H9 (cell line): ENCODE results near the gene DEAF1. TPM values are rescaled to one million over a fixed set of nuclear protein-coding genes. Genes with fewer than 3 reads are reported as not detected.

Experiments used
- DNase-seq: peaks from one replicate; pipeline ENCODE4 v3.0.0-alpha.2; 2017
- H2AFZ ChIP-seq: one replicate; pipeline ENCODE4 v1.6.1; 2013; ENCODE audit warnings: mild to moderate bottlenecking, low read length, control low read depth, moderate library complexity
- H2AK5ac ChIP-seq: 2 replicates; pipeline ENCODE4 v1.6.1; 2013; ENCODE audit warnings: low read length, control low read depth, mixed read lengths; ENCODE audit not compliant: insufficient read length
- H2BK120ac ChIP-seq: one replicate; pipeline ENCODE4 v1.6.1; 2013; ENCODE audit warnings: low read depth, mild to moderate bottlenecking, low read length, control low read depth, inconsistent platforms; ENCODE audit not compliant: poor library complexity, severe bottlenecking
- H2BK12ac ChIP-seq: 2 replicates; pipeline ENCODE4 v1.6.1; 2013; ENCODE audit warnings: low read length, control low read depth, mixed read lengths, low read depth; ENCODE audit not compliant: insufficient read length
- H2BK15ac ChIP-seq: 2 replicates; pipeline ENCODE4 v1.6.1; 2013; ENCODE audit warnings: low read depth, low read length, control low read depth
- H2BK20ac ChIP-seq: one replicate; pipeline ENCODE4 v1.6.1; 2013; ENCODE audit warnings: low read depth, mild to moderate bottlenecking, low read length, control low read depth, inconsistent platforms; ENCODE audit not compliant: poor library complexity, severe bottlenecking
- H2BK5ac ChIP-seq: 2 replicates; pipeline ENCODE4 v1.6.1; 2013; ENCODE audit warnings: low read length, control low read depth, mixed read lengths; ENCODE audit not compliant: insufficient read length
- H3K14ac ChIP-seq: 2 replicates; pipeline ENCODE4 v1.6.1; 2013; ENCODE audit warnings: low read length, control low read depth; ENCODE audit not compliant: insufficient read depth
- H3K18ac ChIP-seq: 2 replicates; pipeline ENCODE4 v1.6.1; 2013; ENCODE audit warnings: low read depth, mild to moderate bottlenecking, mixed read lengths, low read length, control low read depth; ENCODE audit not compliant: insufficient read length
- H3K23ac ChIP-seq: 2 replicates; pipeline ENCODE4 v1.6.1; 2013; ENCODE audit warnings: low read length, control low read depth, mixed read lengths, low read depth; ENCODE audit not compliant: insufficient read length
- H3K23me2 ChIP-seq: 2 replicates; pipeline ENCODE4 v1.6.1; 2013; ENCODE audit warnings: low read depth, mild to moderate bottlenecking, mixed read lengths, low read length, control low read depth; ENCODE audit not compliant: insufficient read length, poor library complexity, severe bottlenecking
- H3K27ac ChIP-seq: 2 replicates; pipeline ENCODE4 v1.5.1; 2013; ENCODE audit warnings: low read length, control low read depth, mixed read lengths, low read depth; ENCODE audit not compliant: insufficient read length
- H3K27me3 ChIP-seq: 2 replicates; pipeline ENCODE4 v1.6.1; 2013; ENCODE audit warnings: low read length, control low read depth, inconsistent platforms; ENCODE audit not compliant: insufficient read depth
- H3K4ac ChIP-seq: 2 replicates; pipeline ENCODE4 v1.6.1; 2013; ENCODE audit warnings: low read depth, mild to moderate bottlenecking, control low read depth, inconsistent platforms, low read length, moderate library complexity
- H3K4me1 ChIP-seq: 2 replicates; pipeline ENCODE4 v1.6.1; 2013; ENCODE audit warnings: low read length, control low read depth, inconsistent platforms; ENCODE audit not compliant: insufficient read depth
- H3K4me2 ChIP-seq: 2 replicates; pipeline ENCODE4 v1.6.1; 2013; ENCODE audit warnings: low read length, control low read depth, mixed read lengths; ENCODE audit not compliant: insufficient read length, insufficient read depth
- H3K56ac ChIP-seq: 2 replicates; pipeline ENCODE4 v1.6.1; 2013; ENCODE audit warnings: low read depth, mild to moderate bottlenecking, mixed read lengths, low read length, control low read depth; ENCODE audit not compliant: insufficient read length
- H3K79me1 ChIP-seq: 2 replicates; pipeline ENCODE4 v1.6.1; 2013; ENCODE audit warnings: low read depth, mild to moderate bottlenecking, moderate library complexity, low read length, control low read depth, inconsistent platforms; ENCODE audit not compliant: insufficient read depth, poor library complexity, severe bottlenecking
- H3K79me2 ChIP-seq: 2 replicates; pipeline ENCODE4 v1.6.1; 2013; ENCODE audit warnings: low read length, control low read depth, inconsistent platforms; ENCODE audit not compliant: insufficient read depth
- H3K9ac ChIP-seq: 2 replicates; pipeline ENCODE4 v1.6.1; 2013; ENCODE audit warnings: low read length, control low read depth, mixed read lengths; ENCODE audit not compliant: insufficient read length; ENCODE audit errors: extremely low read depth
- H3K9me3 ChIP-seq: one replicate; pipeline ENCODE4 v1.6.1; 2013; ENCODE audit warnings: low read depth, low read length, inconsistent platforms; ENCODE audit not compliant: control insufficient read depth
- H3T11ph ChIP-seq: one replicate; pipeline ENCODE4 v1.6.1; 2013; ENCODE audit warnings: mild to moderate bottlenecking, low read length, control low read depth, inconsistent platforms
- H4K20me1 ChIP-seq: one replicate; pipeline ENCODE4 v1.6.1; 2013; ENCODE audit not compliant: control insufficient read depth, insufficient read length, insufficient read depth
- H4K5ac ChIP-seq: 2 replicates; pipeline ENCODE4 v1.6.1; 2013; ENCODE audit warnings: low read depth, mild to moderate bottlenecking, mixed read lengths, low read length, control low read depth; ENCODE audit not compliant: insufficient read length
- H4K8ac ChIP-seq: replicated peaks from 2 replicates; pipeline ENCODE4 v1.6.1; 2013; ENCODE audit warnings: low read length, control low read depth, mixed read lengths, low read depth; ENCODE audit not compliant: insufficient read length
- H4K91ac ChIP-seq: 2 replicates; pipeline ENCODE4 v1.6.1; 2013; ENCODE audit warnings: low read depth, mild to moderate bottlenecking, moderate library complexity, mixed read lengths, low read length, control low read depth; ENCODE audit not compliant: insufficient read length
- H3K27ac Mint-ChIP-seq, 3 experiments: 2 replicates in 2 of 3; 3 replicates in 1 of 3; pipeline ENCODE4 v1.8.0; 2020 to 2021; ENCODE audit warnings: mixed read lengths in 3 of 3, mild to moderate bottlenecking in 1 of 3, moderate library complexity in 1 of 3
- H3K27me3 Mint-ChIP-seq: 2 replicates; pipeline ENCODE4 v1.8.0; 2021; ENCODE audit warnings: low read depth, mild to moderate bottlenecking, moderate library complexity, mixed read lengths
- H3K36me3 Mint-ChIP-seq, 3 experiments: 2 replicates in 2 of 3; 3 replicates in 1 of 3; pipeline ENCODE4 v1.8.0; 2020 to 2021; ENCODE audit warnings: low read depth in 3 of 3, mixed read lengths in 3 of 3; ENCODE audit not compliant: insufficient read depth in 1 of 3
- H3K4me1 Mint-ChIP-seq, 2 experiments: 2 replicates each; pipeline ENCODE4 v1.8.0; 2020; ENCODE audit warnings: mixed read lengths in 2 of 2
- H3K4me3 Mint-ChIP-seq, 2 experiments: 2 replicates in 1 of 2; 3 replicates in 1 of 2; pipeline ENCODE4 v1.8.0; 2020 to 2021; ENCODE audit warnings: mild to moderate bottlenecking in 2 of 2, mixed read lengths in 2 of 2, moderate library complexity in 1 of 2
- H3K9me3 Mint-ChIP-seq, 2 experiments: 2 replicates in 1 of 2; 3 replicates in 1 of 2; pipeline ENCODE4 v1.8.0; 2020; ENCODE audit warnings: mild to moderate bottlenecking in 2 of 2, mixed read lengths in 2 of 2, moderate library complexity in 1 of 2
- WGBS: extraction: QIAGEN DNeasy Blood & Tissue Kit; methylation state at CpG from one replicate; pipeline ENCODE4 v1.1.7; 2013; ENCODE audit warnings: missing lambda C conversion rate, low lambda C conversion rate, mixed read lengths; ENCODE audit not compliant: insufficient read length; ENCODE audit errors: extremely low coverage; 5-methylcytosine and 5-hydroxymethylcytosine counted together
- total RNA-seq: library from RNA; stranded (reverse); gene quantifications from 2 replicates; pipeline ENCODE4 v1.2.1, GENCODE V29; 2021
- TF ChIP-seq, protein P1 (sequence below): fragments of 200-600 bp; sonication (generic); conservative IDR thresholded peaks from 3 replicates; pipeline ENCODE4 v1.8.0; 2021; ENCODE audit warnings: antibody characterized with exemption, mild to moderate bottlenecking

Gene DEAF1
- total RNA-seq, 1 experiment from 2014 or later = 67.3 TPM

DNA sequence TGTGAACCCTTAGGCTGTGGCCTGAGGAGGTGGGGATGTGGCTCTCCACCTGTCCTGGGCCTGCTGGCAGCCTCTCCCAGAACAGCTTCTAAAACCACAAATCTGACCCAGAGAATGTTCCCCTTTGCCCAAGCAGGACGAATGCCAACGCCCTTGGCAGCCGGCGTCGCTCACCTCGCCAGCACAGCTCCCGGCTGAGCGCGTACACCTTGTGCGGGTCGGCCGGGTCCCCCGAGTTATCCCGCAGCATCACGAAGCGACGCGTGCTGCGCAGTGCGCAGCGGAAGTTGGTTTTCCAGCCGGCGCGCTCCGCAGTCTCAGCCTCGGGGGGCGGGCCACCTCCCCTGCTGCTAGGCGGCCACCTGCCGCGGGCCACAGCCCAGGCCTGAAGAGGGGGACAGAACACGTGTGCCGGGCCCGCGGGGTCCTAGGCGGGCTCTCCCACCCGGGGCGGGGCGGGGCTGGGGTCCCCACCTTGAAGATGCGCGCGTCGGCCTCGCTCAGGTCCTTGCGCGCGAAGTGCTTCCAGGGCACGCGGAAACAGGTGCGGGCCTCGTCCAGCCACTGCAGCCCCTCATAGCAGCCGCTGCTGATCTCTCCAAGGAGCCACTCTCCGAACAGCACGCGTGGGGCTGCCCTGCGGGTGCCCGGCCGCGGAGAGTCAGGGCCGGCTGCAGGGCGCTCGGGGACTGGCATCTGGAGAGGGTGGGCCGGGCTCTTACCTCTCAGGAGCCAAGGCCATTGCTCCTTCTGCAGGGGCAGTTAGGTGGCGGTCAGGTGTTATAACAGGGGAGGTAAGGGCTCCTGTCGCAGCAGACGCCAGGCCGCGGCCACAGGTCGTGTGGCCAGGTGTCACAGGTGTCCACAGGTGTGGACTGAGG, 80.2 kb downstream of the DEAF1 start:
- Histone ChIP-seq H3K14ac (no peak overlapping the region), H2BK5ac (no peak overlapping the region), H2AFZ (no peak overlapping the region), H3K27me3 (no peaks in the 10 kb centered on the region), H2BK15ac (no peak overlapping the region), H2BK12ac (no peak overlapping the region), H3K4ac (no peak overlapping the region), H3K23me2 (peaks cover 4% of the 10 kb centered on the region), H3K9me3 (no peaks in the 10 kb centered on the region), H3K79me1 (no peaks in the 10 kb centered on the region), H3K4me2 (peak overlapping the region; percentile 35), H4K20me1 (no peaks in the 10 kb centered on the region), H3K18ac (no peak overlapping the region), H2AK5ac (no peak overlapping the region), H3T11ph (no peak overlapping the region), H3K79me2 (no peaks in the 10 kb centered on the region), H4K91ac (no peak overlapping the region), H3K27ac (no peak overlapping the region), H4K5ac (no peak overlapping the region), H3K56ac (no peak overlapping the region), H3K4me1 (no peaks in the 10 kb centered on the region), H3K23ac (no peak overlapping the region), H4K8ac (no peak overlapping the region), H2BK120ac (no peak overlapping the region), H3K9ac (no peak overlapping the region), H2BK20ac (no peak overlapping the region)
- H3K27ac Mint-ChIP-seq = peak overlapping the region in 2 of 3 experiments; percentile 89 to 94; a peak in 3 of 7 replicates
- no CpG with 5 or more reads among the region's 68 CpGs for WGBS
- H3K27me3 Mint-ChIP-seq = no peaks in the 10 kb centered on the region
- peaks cover 3 to 26% (median 24%) of the 10 kb centered on the region in 3 experiments; a peak in 6 of 7 replicates for H3K36me3 Mint-ChIP-seq
- H3K4me3 Mint-ChIP-seq = peak overlapping the region; percentile 73 to 82
- H3K9me3 Mint-ChIP-seq = no peaks in the 10 kb centered on the region
- no peak for DNase-seq
- H3K4me1 Mint-ChIP-seq = peaks cover 4 to 6% of the 10 kb centered on the region in 2 experiments; a peak in 3 of 4 replicates
- TF ChIP-seq, protein P1, sequence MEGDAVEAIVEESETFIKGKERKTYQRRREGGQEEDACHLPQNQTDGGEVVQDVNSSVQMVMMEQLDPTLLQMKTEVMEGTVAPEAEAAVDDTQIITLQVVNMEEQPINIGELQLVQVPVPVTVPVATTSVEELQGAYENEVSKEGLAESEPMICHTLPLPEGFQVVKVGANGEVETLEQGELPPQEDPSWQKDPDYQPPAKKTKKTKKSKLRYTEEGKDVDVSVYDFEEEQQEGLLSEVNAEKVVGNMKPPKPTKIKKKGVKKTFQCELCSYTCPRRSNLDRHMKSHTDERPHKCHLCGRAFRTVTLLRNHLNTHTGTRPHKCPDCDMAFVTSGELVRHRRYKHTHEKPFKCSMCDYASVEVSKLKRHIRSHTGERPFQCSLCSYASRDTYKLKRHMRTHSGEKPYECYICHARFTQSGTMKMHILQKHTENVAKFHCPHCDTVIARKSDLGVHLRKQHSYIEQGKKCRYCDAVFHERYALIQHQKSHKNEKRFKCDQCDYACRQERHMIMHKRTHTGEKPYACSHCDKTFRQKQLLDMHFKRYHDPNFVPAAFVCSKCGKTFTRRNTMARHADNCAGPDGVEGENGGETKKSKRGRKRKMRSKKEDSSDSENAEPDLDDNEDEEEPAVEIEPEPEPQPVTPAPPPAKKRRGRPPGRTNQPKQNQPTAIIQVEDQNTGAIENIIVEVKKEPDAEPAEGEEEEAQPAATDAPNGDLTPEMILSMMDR = no peak
